HepG2 (cell line): ENCODE measurements around the gene ERRFI1. TPM values are rescaled to one million over a fixed set of nuclear protein-coding genes. Genes with fewer than 3 reads are reported as not detected.
A peak's percentile ranks its signal among the peaks of the same experiment; 100 is the strongest.

ENCODE experiments used
- ARNTL ChIP-seq: sonication (generic); formaldehyde crosslinking; IDR thresholded peaks from 2 replicates; pipeline ENCODE4 v1.4.0; 2020; ENCODE audit warnings: mild to moderate bottlenecking, missing genetic modification reagents
- FOXK1 ChIP-seq: sonication (generic); formaldehyde crosslinking; IDR thresholded peaks from 2 replicates; pipeline ENCODE4 v1.4.0; 2020; ENCODE audit warnings: low read depth, missing genetic modification reagents, borderline replicate concordance
- HMG20A ChIP-seq: IDR thresholded peaks from 2 replicates; pipeline ENCODE4 v1.6.1; 2016; ENCODE audit warnings: borderline replicate concordance
- HOXD1 ChIP-seq: sonication (generic); formaldehyde crosslinking; IDR thresholded peaks from 2 replicates; pipeline ENCODE4 v1.5.0; 2020; ENCODE audit warnings: missing genetic modification reagents
- JUNB ChIP-seq: sonication (generic); formaldehyde crosslinking; IDR thresholded peaks from 2 replicates; pipeline ENCODE4 v1.8.0; 2022; ENCODE audit warnings: missing genetic modification reagents, mild to moderate bottlenecking, borderline replicate concordance
- MED1 ChIP-seq: sonication (generic); formaldehyde crosslinking; IDR thresholded peaks from 2 replicates; pipeline ENCODE4 v1.4.0; 2020; ENCODE audit warnings: missing genetic modification reagents
- NFKB2 ChIP-seq: sonication (generic); formaldehyde crosslinking; IDR thresholded peaks from 2 replicates; pipeline ENCODE4 v1.4.0; 2020; ENCODE audit warnings: missing genetic modification reagents, borderline replicate concordance
- NRL ChIP-seq: sonication (generic); formaldehyde crosslinking; IDR thresholded peaks from 2 replicates; pipeline ENCODE4 v1.5.0; 2020; ENCODE audit warnings: missing genetic modification reagents, mild to moderate bottlenecking, moderate library complexity, borderline replicate concordance
- SP5 ChIP-seq: IDR thresholded peaks from 2 replicates; pipeline ENCODE4 v1.6.1; 2016; ENCODE audit warnings: low read depth, borderline replicate concordance
- SSRP1 ChIP-seq: IDR thresholded peaks from 2 replicates; pipeline ENCODE4 v1.6.1; 2016; ENCODE audit warnings: control low read depth
- ZFP37 ChIP-seq: sonication (generic); formaldehyde crosslinking; IDR thresholded peaks from 2 replicates; pipeline ENCODE4 v1.4.0; 2020; ENCODE audit warnings: missing genetic modification reagents, borderline replicate concordance
- ZNF614 ChIP-seq: IDR thresholded peaks from 2 replicates; pipeline ENCODE4 v1.6.1; 2018; ENCODE audit warnings: missing biosample characterization, missing genetic modification reagents, inconsistent platforms, borderline replicate concordance
- polyA plus RNA-seq, 8 experiments: library from polyadenylated mRNA; depleted of rRNA in 3 of 8; stranded (reverse) in 7 of 8; unstranded in 1 of 8; fragments of >200 nt; fragmentation: Illumina TruSeq in 4 of 8; extraction: Trizol in 4 of 8; gene quantifications; 2 replicates each; pipeline versions ENCODE4 v1.2.1 to v1.2.3, GENCODE V29; 2011 to 2016; ENCODE audit warnings: low read depth in 4 of 8, missing spikeins in 1 of 8, mixed read lengths in 1 of 8; ENCODE audit not compliant: insufficient read depth in 1 of 8
- total RNA-seq, 5 experiments: library from RNA; depleted of rRNA; stranded (reverse); fragments of >200 nt; fragmentation: Illumina TruSeq; extraction: Trizol; gene quantifications; 2 replicates each; pipeline ENCODE4 v1.2.3, GENCODE V29; 2016; ENCODE audit warnings: low read depth in 1 of 5
- TF ChIP-seq, protein P1 (sequence below): sonication (generic); formaldehyde crosslinking; IDR thresholded peaks from 2 replicates; pipeline ENCODE4 v1.4.0; 2020; ENCODE audit warnings: missing genetic modification reagents
- TF ChIP-seq, protein P2 (sequence below): sonication (generic); formaldehyde crosslinking; IDR thresholded peaks from 2 replicates; pipeline ENCODE4 v1.5.1; 2020; ENCODE audit warnings: mild to moderate bottlenecking, missing genetic modification reagents, borderline replicate concordance

ERRFI1 gene
- total and polyA plus RNA-seq, 2 of the 13 experiments (the other 11 are each of a cell fraction or from before 2014, with no cell fraction given), result 84.4 to 753 TPM

GRCh38 chr1:8040586-8040985, 14.5 kb upstream of the ERRFI1 start (continued):
- TF ChIP-seq, protein P1, sequence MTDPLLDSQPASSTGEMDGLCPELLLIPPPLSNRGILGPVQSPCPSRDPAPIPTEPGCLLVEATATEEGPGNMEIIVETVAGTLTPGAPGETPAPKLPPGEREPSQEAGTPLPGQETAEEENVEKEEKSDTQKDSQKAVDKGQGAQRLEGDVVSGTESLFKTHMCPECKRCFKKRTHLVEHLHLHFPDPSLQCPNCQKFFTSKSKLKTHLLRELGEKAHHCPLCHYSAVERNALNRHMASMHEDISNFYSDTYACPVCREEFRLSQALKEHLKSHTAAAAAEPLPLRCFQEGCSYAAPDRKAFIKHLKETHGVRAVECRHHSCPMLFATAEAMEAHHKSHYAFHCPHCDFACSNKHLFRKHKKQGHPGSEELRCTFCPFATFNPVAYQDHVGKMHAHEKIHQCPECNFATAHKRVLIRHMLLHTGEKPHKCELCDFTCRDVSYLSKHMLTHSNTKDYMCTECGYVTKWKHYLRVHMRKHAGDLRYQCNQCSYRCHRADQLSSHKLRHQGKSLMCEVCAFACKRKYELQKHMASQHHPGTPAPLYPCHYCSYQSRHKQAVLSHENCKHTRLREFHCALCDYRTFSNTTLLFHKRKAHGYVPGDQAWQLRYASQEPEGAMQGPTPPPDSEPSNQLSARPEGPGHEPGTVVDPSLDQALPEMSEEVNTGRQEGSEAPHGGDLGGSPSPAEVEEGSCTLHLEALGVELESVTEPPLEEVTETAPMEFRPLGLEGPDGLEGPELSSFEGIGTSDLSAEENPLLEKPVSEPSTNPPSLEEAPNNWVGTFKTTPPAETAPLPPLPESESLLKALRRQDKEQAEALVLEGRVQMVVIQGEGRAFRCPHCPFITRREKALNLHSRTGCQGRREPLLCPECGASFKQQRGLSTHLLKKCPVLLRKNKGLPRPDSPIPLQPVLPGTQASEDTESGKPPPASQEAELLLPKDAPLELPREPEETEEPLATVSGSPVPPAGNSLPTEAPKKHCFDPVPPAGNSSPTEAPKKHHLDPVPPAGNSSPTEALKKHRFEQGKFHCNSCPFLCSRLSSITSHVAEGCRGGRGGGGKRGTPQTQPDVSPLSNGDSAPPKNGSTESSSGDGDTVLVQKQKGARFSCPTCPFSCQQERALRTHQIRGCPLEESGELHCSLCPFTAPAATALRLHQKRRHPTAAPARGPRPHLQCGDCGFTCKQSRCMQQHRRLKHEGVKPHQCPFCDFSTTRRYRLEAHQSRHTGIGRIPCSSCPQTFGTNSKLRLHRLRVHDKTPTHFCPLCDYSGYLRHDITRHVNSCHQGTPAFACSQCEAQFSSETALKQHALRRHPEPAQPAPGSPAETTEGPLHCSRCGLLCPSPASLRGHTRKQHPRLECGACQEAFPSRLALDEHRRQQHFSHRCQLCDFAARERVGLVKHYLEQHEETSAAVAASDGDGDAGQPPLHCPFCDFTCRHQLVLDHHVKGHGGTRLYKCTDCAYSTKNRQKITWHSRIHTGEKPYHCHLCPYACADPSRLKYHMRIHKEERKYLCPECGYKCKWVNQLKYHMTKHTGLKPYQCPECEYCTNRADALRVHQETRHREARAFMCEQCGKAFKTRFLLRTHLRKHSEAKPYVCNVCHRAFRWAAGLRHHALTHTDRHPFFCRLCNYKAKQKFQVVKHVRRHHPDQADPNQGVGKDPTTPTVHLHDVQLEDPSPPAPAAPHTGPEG (CRISPR knock-in tag), result no peak
- TF ChIP-seq HOXD1 (no peak), HMG20A (CRISPR knock-in tag) (peak; percentile 69; the same call in 1 of the 2 replicates), ZFP37 (CRISPR knock-in tag) (no peak), SSRP1 (CRISPR knock-in tag) (no peak), NRL (CRISPR knock-in tag) (no peak), NFKB2 (no peak), ZNF614 (peak; percentile 57; the same call in 1 of the 2 replicates), FOXK1 (CRISPR knock-in tag) (no peak), SP5 (CRISPR knock-in tag) (no peak), JUNB (CRISPR knock-in tag) (peak; percentile 63; the same call in 1 of the 2 replicates), ARNTL (CRISPR knock-in tag) (no peak), MED1 (CRISPR knock-in tag) (peak; percentile 70)
- TF ChIP-seq, protein P2, sequence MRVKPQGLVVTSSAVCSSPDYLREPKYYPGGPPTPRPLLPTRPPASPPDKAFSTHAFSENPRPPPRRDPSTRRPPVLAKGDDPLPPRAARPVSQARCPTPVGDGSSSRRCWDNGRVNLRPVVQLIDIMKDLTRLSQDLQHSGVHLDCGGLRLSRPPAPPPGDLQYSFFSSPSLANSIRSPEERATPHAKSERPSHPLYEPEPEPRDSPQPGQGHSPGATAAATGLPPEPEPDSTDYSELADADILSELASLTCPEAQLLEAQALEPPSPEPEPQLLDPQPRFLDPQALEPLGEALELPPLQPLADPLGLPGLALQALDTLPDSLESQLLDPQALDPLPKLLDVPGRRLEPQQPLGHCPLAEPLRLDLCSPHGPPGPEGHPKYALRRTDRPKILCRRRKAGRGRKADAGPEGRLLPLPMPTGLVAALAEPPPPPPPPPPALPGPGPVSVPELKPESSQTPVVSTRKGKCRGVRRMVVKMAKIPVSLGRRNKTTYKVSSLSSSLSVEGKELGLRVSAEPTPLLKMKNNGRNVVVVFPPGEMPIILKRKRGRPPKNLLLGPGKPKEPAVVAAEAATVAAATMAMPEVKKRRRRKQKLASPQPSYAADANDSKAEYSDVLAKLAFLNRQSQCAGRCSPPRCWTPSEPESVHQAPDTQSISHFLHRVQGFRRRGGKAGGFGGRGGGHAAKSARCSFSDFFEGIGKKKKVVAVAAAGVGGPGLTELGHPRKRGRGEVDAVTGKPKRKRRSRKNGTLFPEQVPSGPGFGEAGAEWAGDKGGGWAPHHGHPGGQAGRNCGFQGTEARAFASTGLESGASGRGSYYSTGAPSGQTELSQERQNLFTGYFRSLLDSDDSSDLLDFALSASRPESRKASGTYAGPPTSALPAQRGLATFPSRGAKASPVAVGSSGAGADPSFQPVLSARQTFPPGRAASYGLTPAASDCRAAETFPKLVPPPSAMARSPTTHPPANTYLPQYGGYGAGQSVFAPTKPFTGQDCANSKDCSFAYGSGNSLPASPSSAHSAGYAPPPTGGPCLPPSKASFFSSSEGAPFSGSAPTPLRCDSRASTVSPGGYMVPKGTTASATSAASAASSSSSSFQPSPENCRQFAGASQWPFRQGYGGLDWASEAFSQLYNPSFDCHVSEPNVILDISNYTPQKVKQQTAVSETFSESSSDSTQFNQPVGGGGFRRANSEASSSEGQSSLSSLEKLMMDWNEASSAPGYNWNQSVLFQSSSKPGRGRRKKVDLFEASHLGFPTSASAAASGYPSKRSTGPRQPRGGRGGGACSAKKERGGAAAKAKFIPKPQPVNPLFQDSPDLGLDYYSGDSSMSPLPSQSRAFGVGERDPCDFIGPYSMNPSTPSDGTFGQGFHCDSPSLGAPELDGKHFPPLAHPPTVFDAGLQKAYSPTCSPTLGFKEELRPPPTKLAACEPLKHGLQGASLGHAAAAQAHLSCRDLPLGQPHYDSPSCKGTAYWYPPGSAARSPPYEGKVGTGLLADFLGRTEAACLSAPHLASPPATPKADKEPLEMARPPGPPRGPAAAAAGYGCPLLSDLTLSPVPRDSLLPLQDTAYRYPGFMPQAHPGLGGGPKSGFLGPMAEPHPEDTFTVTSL (CRISPR knock-in tag), result peak; percentile 62; the same call in 1 of the 2 replicates
